Articular chondrocyte of knee joint (primary cell): ENCODE data around the gene TBXAS1. TPM values are rescaled to one million over a fixed set of nuclear protein-coding genes. Genes with fewer than 3 reads are reported as not detected.

Experiments
- total RNA-seq: library from RNA; depleted of rRNA; stranded (reverse); fragments of >200 nt; gene quantifications from 2 replicates; pipeline ENCODE4 v1.2.3, GENCODE V29; 2012

Gene TBXAS1
- 0.65 and 1.7 TPM in 2 replicates for total RNA-seq

DNA sequence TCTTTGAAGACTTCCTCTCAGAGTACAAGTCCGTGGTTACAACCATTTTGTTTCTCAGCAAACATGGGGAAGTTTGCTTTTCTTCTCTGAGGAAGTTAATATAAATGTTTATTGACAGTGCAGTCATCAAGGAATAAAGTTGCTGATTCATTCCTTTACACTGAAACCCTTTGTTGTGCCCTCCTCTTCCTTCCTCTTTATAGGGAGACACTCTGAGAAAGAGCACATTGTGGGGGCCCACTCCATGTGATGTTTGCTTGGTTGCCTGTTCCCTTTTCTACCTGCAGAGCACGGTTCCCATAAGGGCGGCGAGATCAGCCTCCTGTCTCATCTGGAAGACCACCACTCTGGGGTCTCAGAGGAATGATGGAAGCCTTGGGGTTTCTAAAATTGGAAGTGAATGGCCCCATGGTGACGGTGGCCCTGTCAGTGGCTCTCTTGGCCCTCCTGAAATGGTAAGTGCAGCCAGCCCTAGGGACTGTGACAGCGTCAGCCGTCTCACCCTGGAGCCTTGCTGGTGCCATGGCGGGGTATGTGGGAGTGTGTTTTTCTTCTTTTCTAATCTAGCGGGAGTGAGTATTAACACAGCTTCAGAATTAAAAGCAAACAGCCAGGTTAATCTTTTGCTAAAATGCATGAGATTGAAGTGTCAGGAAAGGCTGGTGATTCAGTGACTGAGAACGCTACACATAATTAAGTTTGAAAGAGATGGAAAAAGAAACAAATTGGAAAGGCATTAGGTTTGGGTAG lies at the start of gene TBXAS1:
TSS of gene TBXAS1 (plus strand) at position 240 of the 750 bp plus-strand sequence. CDS start at position 367, 127 bp downstream.

DNA sequence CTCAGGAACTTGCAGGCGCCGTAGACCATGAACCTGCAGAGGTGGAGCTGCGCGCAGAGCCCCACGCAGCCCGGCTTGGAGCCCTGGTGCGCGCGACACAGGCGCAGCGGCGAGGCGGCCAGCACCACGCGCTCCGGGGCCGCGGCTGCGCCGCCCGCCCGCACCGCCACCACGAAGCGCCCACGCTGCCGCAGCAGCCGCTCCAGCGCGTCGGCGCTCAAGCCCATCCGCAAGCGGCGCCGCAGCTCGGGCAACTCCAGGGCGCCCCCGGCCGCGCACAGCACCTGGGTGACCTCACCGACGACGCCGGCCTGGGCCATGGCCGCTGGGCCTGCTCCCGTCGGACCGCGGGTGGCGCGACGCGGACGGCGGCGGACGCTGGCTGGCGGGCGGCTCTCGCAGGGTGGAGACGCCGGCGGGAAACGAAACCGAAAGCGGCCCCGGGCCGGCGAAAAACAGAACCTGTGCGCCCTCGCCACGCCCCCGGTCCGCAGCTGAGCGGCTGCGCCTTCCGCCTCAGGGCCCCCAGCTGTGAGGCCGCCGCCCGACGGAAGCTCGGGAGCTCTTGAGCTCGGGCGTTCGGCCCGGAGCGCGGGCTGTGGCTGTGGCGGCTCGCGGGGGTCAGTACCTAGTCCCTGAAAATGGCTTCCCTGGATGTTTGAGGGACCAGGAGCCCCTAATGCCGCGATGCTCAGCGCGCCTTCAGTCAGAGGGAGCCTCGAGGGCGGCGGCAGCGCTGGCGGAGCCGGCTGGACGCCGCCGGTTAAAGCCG lies 233.7 kb downstream of the TBXAS1 start, which contains the start of gene PARP12:
TSS of gene PARP12 (minus strand) at position 424 of the 772 bp plus-strand sequence. CDS start at position 320, 104 bp downstream.

Other genes starting within 250 kb of the TBXAS1 start
- gene HIPK2, start 51.3 kb upstream of the TBXAS1 start, total RNA-seq, result 13.6 and 16.2 TPM in 2 replicates
- gene PARP12, start 233.7 kb downstream of the TBXAS1 start, total RNA-seq, result 18.7 and 18.9 TPM in 2 replicates